NOMO-1 treated with dmso at 0.1 percent for 144 hours (cell line): ENCODE data around the gene BICDL2.

ENCODE experiments used
- DNase-seq: peaks from one replicate; lab custom pipeline; 2025; ENCODE audit not compliant: unreplicated experiment; lab: John Stamatoyannopoulos, UW

The BICDL2 gene

DNA sequence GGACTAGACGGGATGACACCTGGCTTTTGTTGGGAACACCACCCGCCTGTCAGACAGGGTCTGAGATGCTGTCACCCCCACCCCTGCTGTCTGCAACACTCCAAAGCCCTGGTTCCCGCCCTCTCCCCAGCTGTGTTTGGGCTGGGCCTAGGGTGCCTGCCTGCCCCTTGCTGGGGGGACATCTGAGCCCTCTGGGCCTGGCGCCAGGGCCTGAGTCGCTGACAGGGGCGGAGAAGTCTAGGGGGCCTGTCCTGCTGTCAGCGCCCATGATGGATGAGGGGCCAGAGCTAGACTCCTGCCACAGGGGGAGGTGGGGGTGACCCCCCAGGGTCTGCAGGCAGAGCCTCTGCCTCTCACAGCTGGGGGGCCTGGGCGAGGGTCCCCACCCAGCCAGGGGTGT, 48.9 kb downstream of the BICDL2 start:
- DNase-seq = no peak

DNA sequence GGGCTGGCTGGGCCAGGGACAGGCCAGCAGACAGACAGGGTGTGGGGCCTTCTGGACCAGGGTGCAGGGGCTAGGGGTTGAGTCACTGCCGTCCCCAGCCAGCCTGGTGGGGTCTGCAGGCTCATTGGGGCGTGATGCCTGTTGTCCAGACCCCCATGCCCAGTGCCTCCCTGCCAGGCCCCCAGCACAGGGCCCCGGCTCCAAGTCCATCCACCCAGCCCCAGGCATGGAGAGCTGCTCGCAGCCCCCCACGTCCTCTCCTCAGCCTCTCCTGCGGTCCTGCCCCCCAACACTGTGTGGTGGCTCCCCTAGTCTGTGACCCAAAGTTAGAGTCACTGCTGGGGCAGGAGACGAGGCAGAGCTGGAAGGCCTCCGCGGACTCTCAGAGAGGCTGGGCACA, 49.5 kb downstream of the BICDL2 start:
- DNase-seq = no peak

GRCh38 chr16:2986623-2987188, 50.0 kb downstream of the BICDL2 start:
- DNase-seq = no peak

DNA sequence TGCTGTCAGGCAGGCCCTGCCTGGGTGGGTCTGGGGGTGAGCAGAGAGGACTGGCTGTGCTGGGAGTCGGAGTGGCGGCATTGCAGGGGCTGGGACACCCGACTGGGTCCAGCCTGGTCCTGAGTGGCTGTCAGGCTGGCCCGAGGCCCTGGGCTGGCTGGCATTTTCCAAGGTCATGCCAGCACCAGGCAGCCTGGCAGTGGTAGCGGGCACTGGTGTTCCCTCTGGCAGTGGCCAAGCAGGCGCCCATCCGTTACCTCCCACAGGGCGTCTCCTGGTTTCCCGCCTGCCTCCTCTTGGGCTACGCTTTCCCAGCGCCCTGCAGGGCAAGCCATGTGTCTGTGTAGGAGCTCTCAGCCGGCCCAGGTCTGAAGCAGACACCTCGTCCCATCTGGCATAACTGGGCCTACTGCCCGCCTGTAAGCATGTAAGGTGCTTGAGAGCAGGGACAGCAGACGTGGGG, 50.8 kb downstream of the BICDL2 start:
- no peak for DNase-seq

DNA sequence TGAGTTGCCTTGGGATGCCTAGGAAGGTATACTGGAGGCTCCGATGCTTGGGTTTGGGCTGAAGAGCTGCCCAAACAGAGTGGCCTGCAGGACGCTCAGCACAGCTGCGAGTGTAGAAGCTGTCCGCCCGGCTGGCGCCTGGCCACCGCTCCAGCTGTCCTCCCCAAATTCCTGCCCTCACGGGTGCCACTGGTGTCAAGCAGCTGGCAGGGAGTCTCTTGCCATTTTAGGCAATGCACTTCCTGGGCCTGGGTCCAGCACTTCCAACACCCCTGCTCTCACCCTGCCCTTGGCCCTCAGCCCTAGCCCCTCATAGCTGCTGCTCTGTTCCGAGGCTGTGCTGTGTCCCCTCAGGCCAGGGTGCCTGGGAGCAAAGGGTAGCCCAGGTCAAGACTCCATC, 51.3 kb downstream of the BICDL2 start:
- DNase-seq = no peak

GRCh38 chr16:2983706-2984136, 53.0 kb downstream of the BICDL2 start:
- peak; percentile 61 for DNase-seq

GRCh38 chr16:2982402-2982801, 54.3 kb downstream of the BICDL2 start:
- no peak for DNase-seq

- DNase-seq = no peak
Measured at GRCh38 chr16:2981899-2982250, 54.9 kb downstream of the BICDL2 start.

DNA sequence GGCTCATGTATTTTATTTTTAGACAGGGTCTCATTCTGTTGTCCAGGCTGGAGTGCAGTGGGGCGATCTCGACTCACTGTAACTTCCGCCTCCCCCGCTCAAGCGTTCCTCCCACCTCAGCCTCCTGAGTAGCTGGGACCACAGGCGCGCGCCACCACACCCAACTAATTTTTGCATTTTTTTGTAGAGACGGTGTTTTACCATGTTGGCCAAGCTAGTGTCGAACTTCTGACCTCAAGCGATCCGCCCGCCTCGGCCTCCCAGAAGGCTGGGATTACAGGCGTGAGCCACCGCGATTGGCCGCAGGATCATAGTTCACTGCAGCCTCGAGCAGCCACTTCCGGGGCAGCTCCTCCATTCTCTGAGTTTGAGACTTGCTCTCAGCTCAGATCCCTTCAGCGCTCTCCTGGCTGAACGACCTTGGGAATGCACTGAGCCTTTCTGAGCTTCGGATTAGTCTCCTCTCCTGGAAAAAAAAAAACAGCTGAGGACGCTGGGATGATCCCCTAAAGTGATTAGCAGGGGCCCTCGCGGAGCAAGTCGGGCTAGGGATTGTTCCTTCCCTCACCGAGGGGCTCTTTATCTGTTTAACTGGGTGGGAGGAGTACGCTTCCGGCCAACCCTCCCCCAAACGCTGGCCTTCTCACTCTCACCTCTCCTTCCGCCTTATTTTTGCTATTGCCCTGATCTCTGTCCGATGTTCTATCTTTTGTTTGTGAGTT, 55.4 kb downstream of the BICDL2 start:
- no peak for DNase-seq

- peak; percentile 82 for DNase-seq
Measured at GRCh38 chr16:2980227-2981176, 56.2 kb downstream of the BICDL2 start, which contains the start of gene PKMYT1. TSS of gene PKMYT1 (minus strand) at chr16:2980446. CDS start at chr16:2979657, 789 bp downstream.

- DNase-seq = no peak
Measured at GRCh38 chr16:2979669-2980226, 57.0 kb downstream of the BICDL2 start.
